ENCODE data around the gene DBF4B.
"Not testable (repeated sequence)": the region's sequence is repeated elsewhere in the genome, so short reads cannot be mapped to it uniquely, and the experiment has no call there.

DBF4B gene

DNA sequence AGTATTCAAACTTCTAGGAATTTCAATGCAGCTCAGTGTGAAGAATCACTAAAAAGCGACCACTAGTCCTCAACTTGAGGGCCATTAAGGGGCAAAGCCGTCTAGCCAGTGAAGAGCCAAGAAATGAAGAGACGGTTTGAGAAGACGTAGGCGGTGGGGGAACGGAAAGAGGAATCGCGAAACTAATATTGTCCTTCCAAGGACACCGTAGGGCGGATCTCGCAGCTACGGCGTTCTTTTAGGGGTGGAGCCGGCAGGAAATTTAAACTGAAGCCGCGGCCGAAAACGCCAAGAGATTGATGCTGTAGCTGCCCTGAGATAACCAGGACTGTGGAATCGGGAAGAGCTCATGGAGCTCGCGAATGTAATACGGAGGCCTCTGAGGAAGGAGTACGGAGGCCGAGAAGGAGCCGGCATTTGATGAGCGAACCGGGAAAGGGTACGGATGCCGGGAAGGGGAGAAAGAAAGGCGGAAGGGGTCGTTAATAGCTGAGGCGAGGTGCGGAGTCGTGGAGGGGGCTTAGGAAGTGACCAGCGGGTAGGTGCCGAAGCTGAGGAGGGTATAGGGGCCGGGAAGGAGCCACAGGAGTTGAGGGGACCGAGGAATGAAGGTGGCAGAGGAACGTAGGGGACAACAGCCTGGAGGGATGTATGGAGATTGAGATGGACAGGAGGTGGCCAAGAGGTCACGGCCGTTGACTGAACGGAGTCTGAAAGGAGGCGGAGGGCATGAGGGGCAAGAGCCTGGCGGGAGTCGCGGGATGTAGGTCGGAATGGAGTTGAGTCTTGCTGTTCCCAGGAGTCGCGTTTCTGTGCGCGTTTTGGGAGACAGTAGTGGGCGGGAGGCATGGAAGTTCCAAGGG lies at the start of gene DBF4B:
Gene DBF4B (plus strand): TSS at position 265 of the 863 bp plus-strand sequence. CDS start 156 bp downstream, at position 421.
- peak; percentile 73 for DNase-seq (ENCODE audit: low read depth)

GRCh38 chr17:44661835-44662234 lies 46.6 kb upstream of the DBF4B start:
- DNase-seq (ENCODE audit: low read depth), result no peak

DNA sequence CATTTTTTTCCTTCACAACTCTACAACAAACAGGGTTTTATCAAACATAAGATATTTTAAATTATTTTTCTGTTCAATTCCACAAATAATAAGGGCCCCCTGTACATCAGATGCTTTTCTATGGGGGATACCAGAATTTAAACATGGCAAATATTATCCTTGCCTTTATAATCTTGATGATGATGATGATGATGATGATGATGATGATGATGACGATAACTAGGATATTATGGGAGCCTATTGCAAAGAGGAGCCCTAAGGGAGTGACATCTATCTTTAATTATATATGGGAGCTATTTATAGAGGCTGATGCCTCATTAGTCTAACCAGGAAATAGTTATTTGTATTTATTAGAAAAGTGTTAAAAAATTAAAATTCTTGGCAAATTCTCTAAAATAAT lies 45.4 kb upstream of the DBF4B start:
- no peak for DNase-seq (ENCODE audit: low read depth)

DNA sequence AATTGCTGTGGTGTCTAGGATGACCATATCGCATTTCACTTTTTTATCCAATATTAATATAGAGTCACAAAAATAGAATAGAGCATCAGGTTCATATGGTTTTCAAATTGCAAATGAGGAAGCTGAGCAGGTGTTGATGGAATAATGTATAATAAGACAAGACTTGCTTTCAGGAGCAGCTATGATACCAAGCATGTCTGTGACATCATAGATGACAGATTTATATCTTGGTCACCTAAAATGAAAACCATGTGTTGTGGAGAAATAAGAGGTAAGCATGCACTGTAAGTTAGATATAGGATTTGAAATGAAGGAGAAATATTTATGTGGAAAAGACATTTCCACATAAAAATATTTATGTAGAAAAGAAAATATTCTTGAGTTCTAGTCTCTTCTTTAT lies 43.6 kb upstream of the DBF4B start:
- DNase-seq (ENCODE audit: low read depth), result no peak

- no peak for DNase-seq (ENCODE audit: low read depth)
Measured at GRCh38 chr17:44666006-44666405, 42.5 kb upstream of the DBF4B start.

DNA sequence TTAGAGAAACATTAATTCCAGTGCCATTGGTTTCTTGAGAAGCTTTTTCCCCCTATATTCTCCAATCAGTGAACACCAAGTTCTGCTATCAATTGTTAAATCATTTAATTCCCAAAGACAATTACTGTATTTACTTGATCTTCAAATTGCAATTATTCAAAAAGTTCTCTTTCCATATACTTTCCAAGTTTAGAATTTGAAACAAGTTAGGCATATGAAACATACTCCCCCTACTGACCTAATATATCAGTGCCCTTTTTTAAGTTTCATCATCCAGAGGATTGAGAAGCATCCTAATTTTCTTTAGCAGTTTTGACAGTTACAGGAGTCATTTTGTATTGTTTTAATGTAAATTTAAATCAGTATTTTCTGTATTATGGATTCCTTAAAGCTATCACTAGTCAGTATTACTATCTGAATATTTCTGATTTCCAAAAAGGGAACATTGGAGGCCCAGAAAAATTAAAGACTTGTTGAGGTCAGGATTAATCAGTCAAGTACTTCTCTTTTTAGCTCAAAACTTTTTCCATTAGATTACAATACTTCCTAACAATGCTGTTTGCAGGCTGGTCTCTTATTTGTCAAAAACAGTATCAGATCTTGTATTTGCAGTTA lies 35.9 kb upstream of the DBF4B start:
- peak; percentile 27 for DNase-seq (ENCODE audit: low read depth)

- no peak for DNase-seq (ENCODE audit: low read depth)
Measured at GRCh38 chr17:44673893-44674292, 34.6 kb upstream of the DBF4B start.

- no peak for DNase-seq (ENCODE audit: low read depth)
Measured at GRCh38 chr17:44677136-44677535, 31.3 kb upstream of the DBF4B start.

DNA sequence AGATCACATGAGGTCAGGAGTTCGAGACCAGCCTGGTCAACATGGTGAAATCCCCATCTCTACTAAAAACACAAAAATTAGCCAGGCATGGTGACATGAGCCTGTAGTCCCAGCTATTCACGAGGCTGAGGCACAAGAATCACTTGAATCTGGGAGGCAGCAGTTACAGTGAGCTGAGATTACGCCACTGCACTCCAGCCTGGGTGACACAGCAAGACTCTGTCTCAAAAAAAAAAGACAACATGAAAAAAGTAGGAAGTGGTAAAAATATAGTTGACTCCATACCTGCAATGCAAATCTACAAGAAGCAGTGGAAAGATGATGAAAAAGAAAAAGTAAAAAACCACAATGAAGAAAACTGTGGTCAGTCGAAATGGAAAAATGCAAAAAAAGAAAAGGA lies 25.2 kb upstream of the DBF4B start:
- DNase-seq (ENCODE audit: low read depth), result not testable (repeated sequence)

DNA sequence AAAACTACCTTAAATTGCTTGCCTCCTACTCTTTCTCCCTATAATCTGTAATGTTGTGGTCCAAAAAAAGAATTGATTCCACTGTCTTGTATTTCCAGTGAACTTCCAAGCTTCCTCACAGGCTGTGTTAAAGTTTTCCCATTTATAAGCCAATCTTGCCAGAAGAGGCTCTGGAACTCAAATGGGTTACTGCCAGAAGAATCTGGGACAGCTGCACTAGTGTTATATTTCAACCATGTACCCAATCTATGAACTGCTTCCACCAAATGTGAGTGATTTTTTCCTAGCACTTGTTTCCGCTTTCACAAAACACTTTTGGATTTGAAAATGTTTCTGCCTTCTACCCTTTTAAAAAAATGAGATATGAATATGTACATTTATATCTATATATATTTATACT lies 20.7 kb upstream of the DBF4B start:
- DNase-seq (ENCODE audit: low read depth), result no peak

GRCh38 chr17:44688200-44688599 lies 20.3 kb upstream of the DBF4B start:
- DNase-seq (ENCODE audit: low read depth), result no peak

- DNase-seq (ENCODE audit: low read depth), result no peak
Measured at GRCh38 chr17:44688675-44689476, 19.6 kb upstream of the DBF4B start.

GRCh38 chr17:44689477-44690217 lies 18.8 kb upstream of the DBF4B start, which contains the start of gene CCDC43:
Gene CCDC43 (minus strand): TSS chr17:44689776. CDS start chr17:44689753, 23 bp downstream.
- peak; percentile 89 for DNase-seq (ENCODE audit: low read depth)

DNA sequence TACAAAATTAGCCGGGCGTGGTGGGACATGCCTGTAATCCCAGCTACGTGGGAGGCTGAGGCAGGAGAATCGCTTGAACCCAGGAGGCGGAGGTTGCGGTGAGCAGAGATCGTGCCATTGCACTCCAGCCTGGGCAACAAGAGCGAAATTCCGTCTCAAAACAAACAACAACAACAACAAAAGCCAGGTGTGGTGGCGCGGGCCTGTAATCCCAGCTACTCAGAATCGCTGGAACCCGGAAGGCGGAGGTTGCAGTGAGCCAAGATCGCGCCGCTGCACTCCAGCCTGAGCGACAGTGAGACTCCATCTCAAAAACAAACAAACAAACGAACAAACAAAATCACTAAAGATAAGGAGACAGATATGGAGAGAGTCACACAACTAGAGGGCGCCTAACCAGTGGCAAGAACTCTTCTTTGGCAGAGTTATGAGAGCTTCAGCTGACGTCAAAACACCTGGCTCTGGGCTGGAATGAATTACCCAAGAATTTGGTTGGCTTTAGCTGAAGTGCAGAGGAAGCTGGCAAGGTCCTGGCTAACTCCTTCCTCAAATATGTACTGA lies 17.6 kb upstream of the DBF4B start:
- not testable (repeated sequence) for DNase-seq (ENCODE audit: low read depth)

DNA sequence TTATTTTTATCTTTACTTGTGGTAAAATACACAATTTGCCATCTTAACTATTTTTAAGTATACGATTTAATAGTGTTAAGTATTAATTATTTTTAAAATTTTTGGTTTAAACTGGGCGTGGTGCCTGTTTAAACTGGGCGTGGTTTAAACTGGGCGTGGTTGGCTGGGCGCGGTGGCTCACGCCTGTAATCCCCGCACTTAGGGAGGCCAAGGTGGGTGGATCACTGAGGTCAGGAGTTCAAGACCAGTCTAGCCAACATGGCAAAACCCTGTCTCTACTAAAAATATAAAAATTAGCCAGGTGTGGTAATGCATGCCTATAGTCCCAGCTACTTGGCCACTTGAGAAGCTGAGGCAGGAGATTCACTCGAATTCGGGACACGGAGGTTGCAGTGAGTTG lies 14.9 kb upstream of the DBF4B start:
- DNase-seq (ENCODE audit: low read depth), result no peak

DNA sequence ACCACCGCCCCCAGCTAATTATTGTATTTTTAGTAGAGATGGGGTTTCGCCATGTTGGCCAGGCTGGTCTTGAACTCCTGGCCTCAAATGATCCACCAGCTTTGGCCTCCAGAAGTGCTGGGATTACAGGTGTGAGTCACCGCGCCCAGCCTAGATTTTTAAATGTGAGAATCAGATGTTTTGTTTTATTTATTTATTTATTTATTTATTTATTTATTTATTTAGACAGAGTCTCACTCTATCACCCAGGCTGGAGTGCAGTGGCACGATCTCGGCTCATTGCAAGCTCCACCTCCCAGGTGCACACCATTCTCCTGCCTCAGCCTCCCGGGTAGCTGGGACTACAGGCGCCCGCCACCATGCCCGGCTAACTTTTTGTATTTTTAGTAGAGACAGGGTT lies 8.2 kb upstream of the DBF4B start:
- not testable (repeated sequence) for DNase-seq (ENCODE audit: low read depth)

- no peak for DNase-seq (ENCODE audit: low read depth)
Measured at GRCh38 chr17:44707755-44708400, 587 bp upstream of the DBF4B start.

GRCh38 chr17:44719444-44719843 lies 11.0 kb downstream of the DBF4B start:
- DNase-seq (ENCODE audit: low read depth), result no peak

DNA sequence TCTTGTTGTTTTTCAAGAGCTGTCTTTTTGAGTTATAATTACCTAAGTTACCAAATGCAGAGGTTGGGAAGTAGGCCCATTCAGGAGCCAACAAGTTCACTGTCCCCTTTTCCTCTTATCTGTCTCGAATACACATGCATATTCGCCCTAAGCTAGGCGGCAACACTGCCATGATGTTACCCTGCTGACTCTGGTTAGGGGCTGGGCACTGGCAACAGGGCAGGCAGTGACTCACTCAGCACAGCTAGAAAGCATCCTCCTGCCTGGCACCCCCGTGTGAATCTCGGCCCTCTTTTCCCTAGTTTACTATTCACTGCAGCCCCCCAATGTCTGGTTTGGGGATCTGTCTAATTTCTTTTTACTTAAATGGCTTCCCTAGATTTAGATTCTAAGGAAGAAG lies 13.8 kb downstream of the DBF4B start:
- no peak for DNase-seq (ENCODE audit: low read depth)

GRCh38 chr17:44726121-44726520 lies 17.7 kb downstream of the DBF4B start:
- not testable (repeated sequence) for DNase-seq (ENCODE audit: low read depth)

DNA sequence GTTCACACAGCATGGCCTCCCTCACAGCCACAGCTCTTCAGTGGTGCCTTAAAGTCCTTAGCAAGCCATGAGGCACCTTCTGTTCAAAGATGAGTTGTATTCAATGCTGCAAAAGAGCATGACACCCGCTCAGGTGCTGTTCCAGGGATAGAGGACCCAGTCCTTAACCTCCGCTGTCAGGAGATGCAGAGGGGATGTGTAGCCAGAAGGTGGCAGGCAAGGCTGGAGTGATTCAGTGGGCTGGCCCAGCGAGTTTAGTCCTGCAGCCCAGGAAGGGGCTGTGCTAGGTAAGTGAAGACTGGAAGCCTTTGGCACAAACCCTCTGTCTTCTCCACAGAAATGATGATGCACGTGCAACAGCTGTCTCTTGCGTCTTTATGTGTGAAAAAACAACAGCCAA lies 25.3 kb downstream of the DBF4B start:
- DNase-seq (ENCODE audit: low read depth), result no peak
